Activated CD4-positive, alpha-beta T cell treated with anti-CD3 and anti-CD28 coated beads for 36 hours (primary cell): Measurements from ENCODE around the gene PLAC8L1. TPM values are rescaled to one million over a fixed set of nuclear protein-coding genes. Genes with fewer than 3 reads are reported as not detected.
A peak's percentile ranks its signal among the peaks of the same experiment; 100 is the strongest.

Source experiments
- ATAC-seq: fragments of 200-7000 bp; cut with Tn5 transposase; one replicate; pipeline ENCODE4 v1.10.0; 2021; ENCODE audit warnings: mild to moderate bottlenecking, moderate library complexity
- CTCF ChIA-PET: fragments of 350-600 bp; sonication (Branson Sonifier 250); formaldehyde crosslinking; loops from one replicate; lab custom pipeline; 2021; ENCODE audit warnings: antibody characterized with exemption; lab: Charles Lee
- POLR2A ChIA-PET: fragments of 350-600 bp; sonication (Branson Sonifier 250); formaldehyde crosslinking; loops from one replicate; lab custom pipeline; 2021; ENCODE audit warnings: antibody characterized with exemption, inconsistent platforms; lab: Charles Lee
- DNase-seq: peaks from one replicate; pipeline ENCODE4 v3.0.0-alpha.2; 2020
- H3K27ac Mint-ChIP-seq: one replicate; pipeline ENCODE4 v1.8.0; 2021; ENCODE audit warnings: mixed read lengths
- H3K27me3 Mint-ChIP-seq: one replicate; pipeline ENCODE4 v1.8.0; 2021; ENCODE audit warnings: mixed read lengths
- H3K36me3 Mint-ChIP-seq: one replicate; pipeline ENCODE4 v1.8.0; 2021; ENCODE audit warnings: low read depth, mixed read lengths
- H3K4me1 Mint-ChIP-seq: one replicate; pipeline ENCODE4 v1.8.0; 2021; ENCODE audit warnings: mixed read lengths
- H3K4me3 Mint-ChIP-seq: one replicate; pipeline ENCODE4 v1.8.0; 2021; ENCODE audit warnings: mild to moderate bottlenecking, moderate library complexity, mixed read lengths
- H3K9me3 Mint-ChIP-seq: one replicate; pipeline ENCODE4 v1.8.0; 2021; ENCODE audit warnings: low read depth, mixed read lengths
- intact Hi-C, 2 experiments: fragments of 100-400 bp; cut with DNase I in 1 of 2; cut with micrococcal nuclease in 1 of 2; formaldehyde crosslinking; loops; one replicate each; pipeline versions ENCODE4 v1.14.2 to v1.15.1; 2022 to 2024; cut with DNase I, micrococcal nuclease
- total RNA-seq, 2 experiments: library from RNA; stranded (reverse); gene quantifications; one replicate each; pipeline ENCODE4 v1.2.3, GENCODE V29; 2021

PLAC8L1 gene
- total RNA-seq, 2 experiments from 2014 or later, result 0.30 TPM; not detected in 1

GRCh38 chr5:146066968-146067367 lies 38.4 kb downstream of the PLAC8L1 start:
- Mint-ChIP-seq H3K36me3 (no peaks in the 10 kb centered on the region), H3K9me3 (no peaks in the 10 kb centered on the region), H3K4me3 (no peak overlapping the region), H3K27ac (no peak overlapping the region), H3K27me3 (peaks cover 2% of the 10 kb centered on the region), H3K4me1 (no peaks in the 10 kb centered on the region)
- CTCF ChIA-PET, result interaction anchor here (1.1 kb wide), 1 partner anchor 16 kb away, joined by 4 read pairs; no protein-coding TSS in a partner anchor
- POLR2A ChIA-PET, result no interaction called here
- no peak for ATAC-seq
- no peak for DNase-seq
- intact Hi-C loops, result no loop called here

GRCh38 chr5:146060221-146060585 lies 45.2 kb downstream of the PLAC8L1 start:
- Mint-ChIP-seq H3K4me3 (no peak overlapping the region), H3K27ac (no peak overlapping the region), H3K4me1 (no peaks in the 10 kb centered on the region), H3K27me3 (peaks cover 5% of the 10 kb centered on the region), H3K9me3 (no peaks in the 10 kb centered on the region), H3K36me3 (no peaks in the 10 kb centered on the region)
- DNase-seq, result no peak
- POLR2A ChIA-PET, result no interaction called here
- ATAC-seq, result no peak
- CTCF ChIA-PET, result interaction anchor here (0.7 kb wide), 1 partner anchor 11 kb away, joined by 4 read pairs; no protein-coding TSS in a partner anchor
- intact Hi-C loops, result no loop called here

GRCh38 chr5:146059460-146060220 lies 45.7 kb downstream of the PLAC8L1 start:
- ChIA-PET CTCF (interaction anchor here (0.7 to 1.5 kb wide), 2 partner anchors 11 to 12 kb away, joined by 4 read pairs; no protein-coding TSS in a partner anchor), POLR2A (no interaction called here)
- DNase-seq (no peak), ATAC-seq (no peak)
- H3K27me3 Mint-ChIP-seq, result peaks cover 5% of the 10 kb centered on the region
- H3K4me1 Mint-ChIP-seq, result no peaks in the 10 kb centered on the region
- H3K36me3 Mint-ChIP-seq, result no peaks in the 10 kb centered on the region
- H3K9me3 Mint-ChIP-seq, result no peaks in the 10 kb centered on the region
- intact Hi-C loops, result no loop called here
- H3K27ac Mint-ChIP-seq, result no peak overlapping the region
- no peak overlapping the region for H3K4me3 Mint-ChIP-seq

- ChIA-PET POLR2A (no interaction called here), CTCF (interaction anchor here (0.7 kb wide), 1 partner anchor 1774 kb away, joined by 3 read pairs; no protein-coding TSS in a partner anchor)
- no peaks in the 10 kb centered on the region for H3K9me3 Mint-ChIP-seq
- ATAC-seq (no peak), DNase-seq (no peak)
- H3K27me3 Mint-ChIP-seq, result peaks cover 5% of the 10 kb centered on the region
- intact Hi-C loops, result no loop called here
- no peak overlapping the region for H3K4me3 Mint-ChIP-seq
- H3K36me3 Mint-ChIP-seq, result no peaks in the 10 kb centered on the region
- H3K4me1 Mint-ChIP-seq, result no peaks in the 10 kb centered on the region
- no peak overlapping the region for H3K27ac Mint-ChIP-seq
Observed at GRCh38 chr5:146055432-146055831, 49.9 kb downstream of the PLAC8L1 start.

GRCh38 chr5:146052780-146053179 lies 52.6 kb downstream of the PLAC8L1 start:
- CTCF ChIA-PET, result interaction anchor here (0.6 to 2.4 kb wide), 4 partner anchors 12 to 373 kb away, joined by 3 to 6 read pairs (median 4); no protein-coding TSS in a partner anchor
- H3K4me1 Mint-ChIP-seq, result no peaks in the 10 kb centered on the region
- no peak for ATAC-seq
- peak; percentile 10 for DNase-seq
- H3K4me3 Mint-ChIP-seq, result no peak overlapping the region
- H3K9me3 Mint-ChIP-seq, result no peaks in the 10 kb centered on the region
- H3K27me3 Mint-ChIP-seq, result peaks cover 11% of the 10 kb centered on the region
- POLR2A ChIA-PET, result no interaction called here
- H3K36me3 Mint-ChIP-seq, result no peaks in the 10 kb centered on the region
- no peak overlapping the region for H3K27ac Mint-ChIP-seq
- intact Hi-C loops, result loop anchor here in 1 of 2 experiments (5.0 kb wide), 3 partner anchors 225 to 1850 kb away; no protein-coding TSS in a partner anchor

GRCh38 chr5:146051678-146052077 lies 53.7 kb downstream of the PLAC8L1 start:
- Mint-ChIP-seq H3K4me3 (no peak overlapping the region), H3K27me3 (peaks cover 9% of the 10 kb centered on the region), H3K36me3 (no peaks in the 10 kb centered on the region), H3K4me1 (no peaks in the 10 kb centered on the region), H3K27ac (no peak overlapping the region), H3K9me3 (no peaks in the 10 kb centered on the region)
- ATAC-seq (no peak), DNase-seq (no peak)
- POLR2A ChIA-PET, result no interaction called here
- intact Hi-C loops, result loop anchor here in 1 of 2 experiments (5.0 kb wide), 3 partner anchors 224 to 1849 kb away; no protein-coding TSS in a partner anchor
- CTCF ChIA-PET, result interaction anchor here (0.7 to 2.4 kb wide), 5 partner anchors 11 to 366 kb away, joined by 3 to 7 read pairs (median 3); no protein-coding TSS in a partner anchor

- no peaks in the 10 kb centered on the region for H3K36me3 Mint-ChIP-seq
- DNase-seq (no peak), ATAC-seq (no peak)
- H3K27ac Mint-ChIP-seq, result no peak overlapping the region
- POLR2A ChIA-PET, result no interaction called here
- peaks cover 9% of the 10 kb centered on the region for H3K27me3 Mint-ChIP-seq
- no peak overlapping the region for H3K4me3 Mint-ChIP-seq
- CTCF ChIA-PET, result interaction anchor here (0.9 to 1.5 kb wide), 4 partner anchors 18 to 352 kb away, joined by 3 to 4 read pairs (median 3); no protein-coding TSS in a partner anchor
- no peaks in the 10 kb centered on the region for H3K4me1 Mint-ChIP-seq
- H3K9me3 Mint-ChIP-seq, result no peaks in the 10 kb centered on the region
- intact Hi-C loops, result loop anchor here in 1 of 2 experiments (5.0 kb wide), 3 partner anchors 223 to 1848 kb away; no protein-coding TSS in a partner anchor
Observed at GRCh38 chr5:146050086-146050485, 55.3 kb downstream of the PLAC8L1 start.

- POLR2A ChIA-PET, result no interaction called here
- no peaks in the 10 kb centered on the region for H3K9me3 Mint-ChIP-seq
- H3K27me3 Mint-ChIP-seq, result peaks cover 9% of the 10 kb centered on the region
- DNase-seq (no peak), ATAC-seq (no peak)
- intact Hi-C loops, result loop anchor here (1.0 to 10.0 kb wide), 8 partner anchors 195 to 1847 kb away; no protein-coding TSS in a partner anchor
- no peak overlapping the region for H3K4me3 Mint-ChIP-seq
- H3K36me3 Mint-ChIP-seq, result no peaks in the 10 kb centered on the region
- no peak overlapping the region for H3K27ac Mint-ChIP-seq
- no peaks in the 10 kb centered on the region for H3K4me1 Mint-ChIP-seq
- CTCF ChIA-PET, result interaction anchor here (0.9 to 1.3 kb wide), 3 partner anchors 219 to 352 kb away, joined by 3 read pairs; no protein-coding TSS in a partner anchor
Observed at GRCh38 chr5:146049704-146050026, 55.7 kb downstream of the PLAC8L1 start.

- no peak overlapping the region for H3K4me3 Mint-ChIP-seq
- H3K27me3 Mint-ChIP-seq, result peaks cover 9% of the 10 kb centered on the region
- H3K9me3 Mint-ChIP-seq, result no peaks in the 10 kb centered on the region
- intact Hi-C loops, result loop anchor here (1.0 to 10.0 kb wide), 5 partner anchors 194 to 1844 kb away; no protein-coding TSS in a partner anchor
- ATAC-seq (no peak), DNase-seq (peak; percentile 58)
- no peak overlapping the region for H3K27ac Mint-ChIP-seq
- ChIA-PET POLR2A (no interaction called here), CTCF (interaction anchor here (0.6 to 1.3 kb wide), 3 partner anchors 60 to 351 kb away, joined by 3 read pairs; no protein-coding TSS in a partner anchor)
- no peaks in the 10 kb centered on the region for H3K4me1 Mint-ChIP-seq
- H3K36me3 Mint-ChIP-seq, result no peaks in the 10 kb centered on the region
Observed at GRCh38 chr5:146048994-146049703, 56.2 kb downstream of the PLAC8L1 start.

GRCh38 chr5:146047396-146047795 lies 58.0 kb downstream of the PLAC8L1 start:
- H3K36me3 Mint-ChIP-seq, result no peaks in the 10 kb centered on the region
- POLR2A ChIA-PET, result interaction anchor here (0.6 kb wide), 1 partner anchor 10 kb away, joined by 3 read pairs; no protein-coding TSS in a partner anchor

GRCh38 chr5:146043722-146044121 lies 61.7 kb downstream of the PLAC8L1 start:
- Mint-ChIP-seq H3K36me3 (no peaks in the 10 kb centered on the region), H3K4me3 (no peak overlapping the region), H3K4me1 (no peaks in the 10 kb centered on the region), H3K9me3 (no peaks in the 10 kb centered on the region), H3K27ac (no peak overlapping the region), H3K27me3 (peaks cover 2% of the 10 kb centered on the region)
- CTCF ChIA-PET, result interaction anchor here (0.6 kb wide), 1 partner anchor 1686 kb away, joined by 3 read pairs; no protein-coding TSS in a partner anchor
- POLR2A ChIA-PET, result no interaction called here
- no peak for DNase-seq
- intact Hi-C loops, result loop anchor here (10.0 kb wide), 2 partner anchors 189 to 1839 kb away; no protein-coding TSS in a partner anchor
- ATAC-seq, result no peak

More at GRCh38 chr5:146047396-146047795, 58.0 kb downstream of the PLAC8L1 start:
- CTCF ChIA-PET, result interaction anchor here (1.0 to 1.3 kb wide), 2 partner anchors 22 to 350 kb away, joined by 3 read pairs; no protein-coding TSS in a partner anchor
- intact Hi-C loops, result loop anchor here (10.0 kb wide), 2 partner anchors 193 to 1843 kb away; no protein-coding TSS in a partner anchor
- ATAC-seq (no peak), DNase-seq (no peak)
- no peaks in the 10 kb centered on the region for H3K4me1 Mint-ChIP-seq
- H3K27me3 Mint-ChIP-seq, result peaks cover 9% of the 10 kb centered on the region
- no peaks in the 10 kb centered on the region for H3K9me3 Mint-ChIP-seq
- no peak overlapping the region for H3K27ac Mint-ChIP-seq
- H3K4me3 Mint-ChIP-seq, result no peak overlapping the region
